DOHH2 (cell line): ENCODE data around the gene AKAP13.

Experiments used
- H3F3A ChIP-seq: fragments of 200-600 bp; sonication (generic), shearing (Covaris generic); 2 replicates; pipeline ENCODE4 v1.6.0; 2016; ENCODE audit warnings: antibody characterized with exemption, mild to moderate bottlenecking; ENCODE audit not compliant: control insufficient read depth, insufficient read depth
- H3K27ac ChIP-seq: fragments of 200-600 bp; sonication (generic); 2 replicates; pipeline ENCODE4 v1.5.1; 2014; ENCODE audit warnings: low read depth, mild to moderate bottlenecking, low read length, moderate library complexity
- H3K27me3 ChIP-seq: fragments of 200-600 bp; sonication (generic); 2 replicates; pipeline ENCODE4 v1.6.1; 2014; ENCODE audit warnings: mild to moderate bottlenecking, low read length, mixed read lengths; ENCODE audit not compliant: control insufficient read depth
- H3K36me3 ChIP-seq: fragments of 200-600 bp; sonication (generic); 2 replicates; pipeline ENCODE4 v1.6.1; 2014; ENCODE audit warnings: mild to moderate bottlenecking, low read length, moderate library complexity, mixed read lengths; ENCODE audit not compliant: control insufficient read depth
- H3K4me1 ChIP-seq: fragments of 200-600 bp; sonication (generic); 2 replicates; pipeline ENCODE4 v1.6.1; 2014; ENCODE audit warnings: mild to moderate bottlenecking, low read length, mixed read lengths; ENCODE audit not compliant: control insufficient read depth
- H3K4me2 ChIP-seq: fragments of 200-600 bp; sonication (generic); 2 replicates; pipeline ENCODE4 v1.6.0; 2014; ENCODE audit warnings: mild to moderate bottlenecking, low read length, moderate library complexity
- H3K4me3 ChIP-seq: fragments of 200-600 bp; sonication (generic); 2 replicates; pipeline ENCODE4 v1.5.1; 2014; ENCODE audit warnings: mild to moderate bottlenecking, low read length, mixed read lengths
- H3K79me2 ChIP-seq: fragments of 200-600 bp; sonication (generic); 2 replicates; pipeline ENCODE4 v1.6.1; 2014; ENCODE audit warnings: mild to moderate bottlenecking, low read length, mixed read lengths; ENCODE audit not compliant: control insufficient read depth
- H3K9me2 ChIP-seq: fragments of 200-600 bp; sonication (generic); replicated peaks from 2 replicates; pipeline ENCODE4 v1.6.1; 2014; ENCODE audit warnings: mild to moderate bottlenecking, low read length, mixed read lengths; ENCODE audit not compliant: control insufficient read depth
- H3K9me3 ChIP-seq: fragments of 200-600 bp; sonication (generic); 2 replicates; pipeline ENCODE4 v1.6.1; 2014; ENCODE audit warnings: antibody characterized with exemption, low read length, mixed read lengths; ENCODE audit not compliant: control insufficient read depth, insufficient read depth
- H4K20me1 ChIP-seq: fragments of 200-600 bp; sonication (generic); 2 replicates; pipeline ENCODE4 v1.6.0; 2014; ENCODE audit warnings: low read depth, mild to moderate bottlenecking, antibody characterized with exemption, low read length, moderate library complexity; ENCODE audit not compliant: control insufficient read depth, insufficient read depth
- EZH2phosphoT487 ChIP-seq: fragments of 200-600 bp; sonication (generic); IDR thresholded peaks from 2 replicates; pipeline ENCODE4 v1.6.1; 2017; ENCODE audit warnings: borderline replicate concordance, mild to moderate bottlenecking, antibody characterized with exemption, low read length, moderate library complexity, mixed read lengths
- TF ChIP-seq, protein P1 (sequence below): fragments of 200-600 bp; sonication (generic); IDR thresholded peaks from one replicate; pipeline ENCODE4 v1.5.1; 2014; ENCODE audit warnings: antibody characterized with exemption, mild to moderate bottlenecking, low read depth, low read length; ENCODE audit not compliant: poor library complexity, severe bottlenecking

AKAP13 gene

GRCh38 chr15:85401108-85401774 is 20.8 kb downstream of the AKAP13 start:
- Histone ChIP-seq H3K9me2 (no peaks in the 10 kb centered on the region), H3K9me3 (no peaks in the 10 kb centered on the region), H4K20me1 (peaks cover 9% of the 10 kb centered on the region; the same call in 1 of the 2 replicates), H3K36me3 (peaks cover 14% of the 10 kb centered on the region; the same call in 1 of the 2 replicates), H3K27me3 (no peaks in the 10 kb centered on the region), H3F3A (peaks cover 38% of the 10 kb centered on the region), H3K4me3 (peak overlapping the region; percentile 70), H3K79me2 (peaks cover 96% of the 10 kb centered on the region), H3K27ac (peak overlapping the region; percentile 96), H3K4me2 (peak overlapping the region; percentile 92), H3K4me1 (peaks cover 91% of the 10 kb centered on the region)
- TF ChIP-seq EZH2phosphoT487 = no peak
- TF ChIP-seq, protein P1, sequence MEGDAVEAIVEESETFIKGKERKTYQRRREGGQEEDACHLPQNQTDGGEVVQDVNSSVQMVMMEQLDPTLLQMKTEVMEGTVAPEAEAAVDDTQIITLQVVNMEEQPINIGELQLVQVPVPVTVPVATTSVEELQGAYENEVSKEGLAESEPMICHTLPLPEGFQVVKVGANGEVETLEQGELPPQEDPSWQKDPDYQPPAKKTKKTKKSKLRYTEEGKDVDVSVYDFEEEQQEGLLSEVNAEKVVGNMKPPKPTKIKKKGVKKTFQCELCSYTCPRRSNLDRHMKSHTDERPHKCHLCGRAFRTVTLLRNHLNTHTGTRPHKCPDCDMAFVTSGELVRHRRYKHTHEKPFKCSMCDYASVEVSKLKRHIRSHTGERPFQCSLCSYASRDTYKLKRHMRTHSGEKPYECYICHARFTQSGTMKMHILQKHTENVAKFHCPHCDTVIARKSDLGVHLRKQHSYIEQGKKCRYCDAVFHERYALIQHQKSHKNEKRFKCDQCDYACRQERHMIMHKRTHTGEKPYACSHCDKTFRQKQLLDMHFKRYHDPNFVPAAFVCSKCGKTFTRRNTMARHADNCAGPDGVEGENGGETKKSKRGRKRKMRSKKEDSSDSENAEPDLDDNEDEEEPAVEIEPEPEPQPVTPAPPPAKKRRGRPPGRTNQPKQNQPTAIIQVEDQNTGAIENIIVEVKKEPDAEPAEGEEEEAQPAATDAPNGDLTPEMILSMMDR = no peak

- Histone ChIP-seq H3F3A (peaks cover 34% of the 10 kb centered on the region), H3K27me3 (no peaks in the 10 kb centered on the region), H3K36me3 (peaks cover 14% of the 10 kb centered on the region; the same call in 1 of the 2 replicates), H3K4me1 (peaks cover 91% of the 10 kb centered on the region), H3K9me2 (no peaks in the 10 kb centered on the region), H4K20me1 (peaks cover 5% of the 10 kb centered on the region; the same call in 1 of the 2 replicates), H3K9me3 (no peaks in the 10 kb centered on the region), H3K27ac (peak overlapping the region; percentile 96), H3K79me2 (peaks cover 96% of the 10 kb centered on the region), H3K4me3 (peak overlapping the region; percentile 70), H3K4me2 (peak overlapping the region; percentile 92)
- TF ChIP-seq, protein P1 = no peak
- no peak for TF ChIP-seq EZH2phosphoT487
Observed at GRCh38 chr15:85402195-85402881, 21.9 kb downstream of the AKAP13 start.

DNA sequence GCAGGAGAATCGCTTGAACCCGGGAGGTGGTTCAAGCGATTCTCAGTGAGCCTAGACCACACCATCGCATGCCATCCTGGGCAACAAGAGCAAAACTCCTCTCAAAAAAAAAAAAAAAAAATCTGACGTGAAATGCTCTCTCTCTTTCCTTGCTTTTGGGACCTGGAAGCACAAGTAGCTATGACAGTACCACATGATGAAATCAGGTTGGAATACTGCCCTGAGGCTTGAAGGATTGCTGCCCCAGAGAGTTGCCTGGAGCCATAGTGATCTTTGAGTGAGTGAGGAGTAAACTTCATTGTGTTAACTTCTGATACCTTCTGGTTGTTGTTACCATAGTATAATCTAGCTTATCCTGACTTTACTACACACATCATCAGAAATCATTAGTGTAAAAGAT is 23.3 kb downstream of the AKAP13 start:
- Histone ChIP-seq H3K36me3 (peaks cover 20% of the 10 kb centered on the region), H3K4me2 (peak overlapping the region; percentile 92), H3K4me3 (peak overlapping the region; percentile 70), H3K79me2 (peaks cover 96% of the 10 kb centered on the region), H3K27me3 (no peaks in the 10 kb centered on the region), H3F3A (peaks cover 32% of the 10 kb centered on the region), H3K9me2 (no peaks in the 10 kb centered on the region), H3K9me3 (peaks cover 5% of the 10 kb centered on the region; the same call in 1 of the 2 replicates), H4K20me1 (0 out of 2 replicates have a peak, but pooled peaks cover 8% of the 10 kb centered on the region), H3K27ac (peak overlapping the region; percentile 96), H3K4me1 (peaks cover 91% of the 10 kb centered on the region)
- TF ChIP-seq, protein P1 = no peak
- TF ChIP-seq EZH2phosphoT487 = no peak
